NCI-H2081 (cell line): Measurements from ENCODE around the gene CACNB2.

Experiments used
- DNase-seq, 2 experiments: peaks; one replicate each; lab custom pipeline; 2025; lab: John Stamatoyannopoulos, UW

Gene CACNB2

DNA sequence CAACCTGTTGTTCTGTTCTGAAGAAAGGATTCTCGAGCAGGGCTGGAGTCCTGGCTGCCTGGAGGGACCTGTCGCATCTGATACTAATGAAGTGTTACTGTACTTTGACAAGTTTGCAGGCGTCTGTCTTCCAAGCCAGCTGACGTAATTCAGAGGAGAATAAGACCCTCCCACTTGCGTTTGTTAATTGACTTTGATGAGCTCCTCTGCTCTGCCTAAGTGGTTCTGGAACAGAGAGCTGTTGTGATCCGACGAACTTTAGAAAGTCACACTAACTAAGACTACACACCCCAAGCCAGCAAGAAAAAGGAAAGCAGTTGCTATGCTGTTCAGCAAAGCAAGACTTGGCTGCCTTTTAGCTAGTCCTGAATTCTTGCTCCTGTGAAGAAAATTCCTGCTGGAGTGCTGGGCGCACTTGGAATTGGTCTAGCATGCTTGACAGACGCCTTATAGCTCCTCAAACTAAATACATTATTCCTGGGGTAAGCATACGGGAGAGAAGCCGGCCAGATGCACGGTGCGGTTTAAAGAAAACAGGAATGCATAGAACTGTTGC is 200.3 kb downstream of the CACNB2 start:
- DNase-seq: no peak

DNA sequence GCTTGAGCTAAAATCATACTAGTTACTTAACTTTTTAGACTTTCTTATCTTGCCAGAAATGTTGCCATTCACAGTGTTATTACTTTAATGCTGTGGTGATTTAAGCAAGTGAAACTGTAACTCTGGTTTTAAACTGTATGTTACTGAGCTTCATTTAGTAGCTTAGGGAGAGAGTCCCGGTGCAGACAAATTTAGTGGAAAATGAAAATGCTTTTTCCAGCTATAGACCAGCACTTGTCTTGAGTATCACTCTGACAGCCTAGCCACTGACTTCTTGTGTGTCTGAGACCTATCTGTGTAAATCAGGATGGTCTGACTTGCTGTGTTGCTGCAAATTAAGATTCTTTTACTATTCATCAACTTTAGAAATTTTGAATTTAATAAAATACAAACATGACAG is 200.8 kb downstream of the CACNB2 start:
- no peak for DNase-seq

DNA sequence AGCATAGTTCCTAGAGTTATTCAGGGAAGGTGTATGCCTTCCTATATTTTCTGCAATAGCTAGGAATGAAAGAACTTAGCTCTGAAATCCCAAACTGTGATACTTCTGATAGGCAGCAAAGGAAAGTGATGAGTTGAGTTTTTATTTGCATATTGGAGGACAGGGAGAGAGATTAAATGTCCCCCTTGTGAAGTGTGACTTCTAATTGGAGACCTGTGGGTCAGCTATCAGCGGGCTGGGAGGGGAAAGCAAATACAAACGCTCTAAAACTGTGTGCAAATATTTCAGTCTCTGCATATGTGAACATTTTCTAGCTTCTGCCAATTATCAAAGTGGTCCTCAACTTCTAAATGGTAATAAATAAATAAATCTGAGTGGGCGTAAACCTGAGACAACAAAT is 203.3 kb downstream of the CACNB2 start:
- DNase-seq: no peak

DNA sequence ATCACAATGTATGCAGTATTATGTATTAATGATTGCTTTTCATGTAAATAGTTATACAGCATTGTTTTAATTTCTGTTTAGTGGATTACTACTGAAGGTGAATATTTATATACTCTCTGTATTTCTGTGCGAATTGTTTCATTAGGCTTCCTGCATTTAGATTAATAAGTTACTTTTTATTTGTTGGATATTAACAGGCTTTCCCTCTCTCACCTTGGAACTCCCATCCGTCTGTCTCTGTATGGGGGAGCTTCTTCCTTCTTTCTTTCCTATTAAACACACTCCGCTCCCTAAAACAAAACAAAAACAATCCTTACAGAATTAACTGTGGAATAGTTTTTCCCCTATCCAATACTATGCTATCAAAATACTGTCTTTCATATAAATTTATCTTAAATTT is 205.1 kb downstream of the CACNB2 start:
- DNase-seq: no peak

DNA sequence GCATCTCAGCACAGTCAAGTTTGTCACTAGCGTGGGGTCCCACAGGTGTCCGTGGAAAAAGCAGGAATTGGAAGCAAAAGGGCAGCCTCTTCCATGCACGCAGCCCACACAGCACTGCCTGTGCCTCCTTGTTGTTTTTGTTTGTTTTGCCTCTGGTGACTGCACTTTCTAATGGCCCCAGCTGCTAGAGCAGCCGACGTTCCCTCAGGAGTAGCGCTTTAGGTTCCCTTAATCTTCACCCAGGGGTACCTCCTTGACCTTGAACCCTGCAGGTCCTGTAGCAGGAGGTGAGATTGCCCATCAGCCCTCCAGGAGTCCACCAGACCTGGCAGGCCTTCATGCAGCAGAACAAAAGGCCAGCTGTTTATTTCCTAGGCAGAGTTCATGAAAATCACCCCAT is 210.1 kb downstream of the CACNB2 start:
- DNase-seq: peak; percentile 2 to 37

DNA sequence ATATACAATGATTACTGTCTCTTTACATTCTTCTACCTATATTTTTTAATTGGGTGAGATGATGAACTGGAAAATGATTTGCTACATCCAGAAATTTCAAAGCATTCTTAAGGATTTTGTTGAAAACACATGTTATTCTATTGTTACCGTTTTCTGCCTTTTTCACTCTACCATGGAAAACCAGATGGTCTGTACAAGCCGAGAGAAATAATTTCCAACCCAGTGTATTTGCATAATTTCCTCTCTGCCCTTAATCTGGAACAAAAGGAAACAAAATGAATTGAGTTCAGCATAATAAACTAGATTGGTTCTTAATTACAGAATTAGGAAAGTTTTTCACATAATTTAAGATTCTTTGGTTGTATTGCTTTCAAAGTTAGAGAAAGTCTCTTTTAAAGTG is 211.2 kb downstream of the CACNB2 start:
- no peak for DNase-seq

DNA sequence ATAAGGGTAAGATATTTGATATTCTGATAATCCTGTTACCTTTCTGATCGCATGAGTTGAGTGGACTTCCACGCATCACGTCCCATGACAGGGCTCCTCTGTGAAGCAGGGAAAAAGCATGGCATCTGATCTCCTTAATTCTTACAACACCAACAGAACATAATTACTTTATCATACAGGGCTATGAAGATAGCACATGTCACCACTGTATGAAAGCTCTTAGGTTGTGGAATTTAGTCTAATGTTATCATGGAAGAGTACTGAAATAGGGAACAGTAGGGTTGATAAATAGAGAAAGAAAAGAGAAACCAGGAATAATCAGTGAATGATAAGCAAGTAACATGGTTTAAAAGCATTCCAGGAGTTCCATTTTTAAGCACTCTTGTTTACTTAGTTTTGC is 212.0 kb downstream of the CACNB2 start:
- DNase-seq: no peak

DNA sequence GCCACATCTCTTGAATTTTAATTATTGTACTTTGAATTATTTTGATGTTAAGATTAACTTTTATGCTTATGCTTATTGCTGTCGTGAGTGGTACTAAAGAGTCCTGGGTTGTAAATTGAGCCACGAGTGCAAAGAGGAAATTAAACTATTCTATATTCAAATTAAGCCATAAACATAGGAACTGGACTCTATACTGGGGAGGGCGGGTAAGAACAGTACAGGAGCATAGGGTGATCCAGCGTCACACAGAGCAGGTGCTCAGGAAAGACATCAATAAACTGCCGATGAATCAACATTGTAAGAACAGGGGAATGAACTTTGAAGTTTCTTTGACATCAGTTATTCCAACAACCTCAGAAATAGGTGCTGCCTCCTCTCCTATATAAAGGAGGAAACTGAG is 219.6 kb downstream of the CACNB2 start:
- no peak for DNase-seq

DNA sequence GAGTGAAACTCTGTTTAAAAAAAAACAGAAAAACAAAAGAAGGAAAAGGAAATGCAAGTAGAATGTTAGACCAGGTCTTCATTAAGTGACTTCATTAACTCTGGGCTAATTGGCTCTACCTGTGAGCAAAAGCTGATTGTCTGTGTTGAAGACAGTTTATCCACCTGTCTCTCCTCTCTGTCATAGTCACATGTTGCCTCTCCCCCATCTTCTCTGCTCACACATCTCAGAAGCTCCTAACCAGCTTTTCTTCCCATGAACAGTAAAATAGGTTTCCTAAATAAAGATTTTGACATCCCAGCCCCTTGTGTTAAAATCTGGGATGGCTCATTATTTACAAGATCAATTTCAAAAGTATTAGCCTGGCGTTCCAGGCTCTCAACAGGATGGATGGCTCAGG is 222.7 kb downstream of the CACNB2 start:
- DNase-seq: no peak

DNA sequence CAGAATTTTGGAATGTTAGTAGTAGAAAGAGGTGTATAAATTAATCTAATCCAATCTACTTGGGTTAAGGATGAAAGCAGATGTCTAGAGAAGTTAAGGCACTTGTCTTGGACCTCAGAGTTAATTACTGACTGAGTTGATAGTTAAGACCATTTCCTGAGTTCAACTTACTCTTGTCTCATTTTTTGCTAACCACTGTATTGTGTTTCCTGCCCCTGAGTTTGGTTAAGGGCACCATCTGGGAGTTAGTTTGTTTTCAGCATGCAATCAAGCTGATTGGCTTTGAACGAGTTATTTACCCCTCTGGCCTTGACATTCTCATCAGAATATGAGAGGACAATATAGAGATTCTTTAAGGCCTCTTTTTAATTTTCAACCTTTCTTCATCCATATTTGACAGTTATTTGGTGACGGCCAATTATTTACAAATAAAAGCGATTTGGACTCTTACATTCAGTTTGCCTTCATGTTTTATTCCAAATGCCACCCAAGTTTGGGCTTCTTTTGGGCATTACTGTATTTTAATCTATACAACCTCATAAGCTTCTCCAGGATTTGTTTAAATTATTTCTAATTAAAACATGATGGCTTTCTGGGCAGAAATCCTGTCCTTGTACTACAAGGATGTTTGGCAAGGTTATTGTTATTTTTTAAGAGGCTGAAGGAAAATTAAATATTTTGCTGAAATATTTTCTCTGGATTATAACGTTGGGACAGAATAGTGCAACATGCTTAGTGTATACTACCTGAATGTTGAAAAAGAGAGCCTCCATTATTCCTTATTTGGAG is 225.0 kb downstream of the CACNB2 start:
- DNase-seq: no peak

DNA sequence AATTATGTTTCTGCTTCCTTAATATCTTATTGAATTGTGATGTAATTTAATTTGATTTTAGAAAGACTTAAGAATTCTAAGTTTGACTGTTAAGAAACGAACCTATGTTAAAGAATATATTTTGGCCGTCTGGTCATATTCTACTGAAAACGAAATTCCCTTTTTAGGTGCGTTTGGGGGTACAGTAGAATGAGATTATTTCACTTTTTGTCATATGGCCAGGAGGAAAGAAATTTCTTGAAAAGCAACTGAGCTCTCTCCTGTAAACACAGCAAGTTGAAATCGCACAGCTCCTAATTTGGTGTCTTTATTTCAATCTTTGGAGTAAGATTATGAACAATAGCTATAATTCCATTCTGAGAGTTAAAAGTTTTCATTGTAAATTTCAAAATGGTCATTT is 227.6 kb downstream of the CACNB2 start:
- DNase-seq: no peak

DNA sequence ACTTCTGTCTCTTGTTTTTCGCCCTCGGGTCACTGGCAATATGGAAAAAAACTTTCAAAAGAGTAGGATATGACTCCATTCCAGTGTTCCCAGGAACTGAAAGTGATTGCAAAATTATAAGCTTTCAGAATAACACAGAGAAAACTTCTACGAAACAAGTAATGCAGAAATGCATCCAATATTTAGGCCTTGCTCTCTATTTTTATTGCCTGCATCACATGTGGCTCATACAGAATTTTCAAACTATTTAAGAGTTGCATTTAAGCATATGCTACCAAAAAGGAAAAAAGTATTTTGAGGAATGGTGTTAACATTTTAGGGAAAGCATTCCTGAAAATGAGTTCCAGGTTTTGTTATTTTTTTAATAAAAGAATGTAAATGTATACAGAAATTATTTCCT is 228.0 kb downstream of the CACNB2 start:
- DNase-seq: no peak

DNA sequence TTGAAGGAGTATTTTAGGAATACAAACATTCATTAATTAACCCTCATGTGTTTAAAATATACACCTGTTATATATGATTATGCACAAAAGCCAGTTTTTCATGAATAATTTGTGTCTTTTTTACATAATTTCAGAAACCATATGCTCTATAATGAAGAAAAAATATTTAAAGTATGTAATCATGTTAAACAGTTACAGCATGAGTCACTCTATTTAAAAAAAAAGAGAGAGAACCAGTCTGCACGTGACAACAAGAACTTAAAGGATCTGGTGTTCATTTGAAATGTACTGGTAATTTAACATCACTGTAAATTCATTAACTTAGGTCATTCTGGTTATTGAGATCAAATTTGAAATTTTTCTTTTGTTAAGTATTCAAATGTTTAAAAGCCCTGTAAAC is 228.5 kb downstream of the CACNB2 start:
- no peak for DNase-seq

DNA sequence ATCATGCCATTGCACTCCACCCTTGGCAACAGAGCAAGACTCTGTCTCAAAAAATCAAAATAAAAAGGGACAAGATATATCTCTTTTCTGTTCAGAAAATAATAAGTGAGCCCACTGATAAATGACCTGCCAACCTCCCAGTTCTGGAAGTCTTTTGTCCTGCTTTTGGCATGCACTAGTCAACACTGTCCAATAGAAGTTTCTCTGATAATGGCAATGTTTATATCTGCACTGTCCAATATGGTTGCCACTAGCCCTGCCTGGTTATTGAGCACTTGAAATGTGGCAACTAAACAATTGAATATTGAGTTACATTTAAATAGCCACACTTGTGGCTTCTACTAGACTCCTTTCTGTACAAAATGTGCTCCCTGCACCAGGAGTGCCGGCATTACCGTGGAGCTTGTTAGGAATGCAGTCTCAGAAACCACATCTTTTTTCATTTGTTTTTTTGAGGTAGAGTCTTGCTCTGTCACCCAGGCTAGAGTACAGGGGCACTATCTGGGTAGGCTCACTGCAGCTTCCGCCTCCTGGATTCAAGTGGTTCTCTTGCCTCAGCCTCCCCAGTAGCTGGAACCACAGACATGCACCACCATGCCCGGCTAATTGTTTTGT is 229.7 kb downstream of the CACNB2 start:
- DNase-seq: no peak

DNA sequence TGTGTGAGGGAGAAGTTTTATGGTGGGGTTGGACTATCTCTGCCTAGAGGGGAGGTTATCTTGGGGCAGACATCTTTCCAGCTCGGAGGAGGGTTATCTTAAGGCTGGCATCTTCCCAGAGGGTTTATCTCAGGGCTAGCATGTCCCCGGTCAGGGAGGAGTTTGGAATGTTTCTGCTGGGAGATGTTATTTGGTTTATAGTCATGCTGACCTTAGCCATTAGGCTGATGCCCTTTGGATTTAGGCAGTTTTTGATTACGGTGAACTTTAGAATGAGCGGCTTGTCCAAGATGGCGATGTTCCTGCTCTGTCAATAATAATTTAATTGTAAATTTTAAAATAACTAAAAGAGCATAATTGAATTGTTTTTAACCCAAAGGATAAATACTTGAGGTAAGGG is 236.4 kb downstream of the CACNB2 start:
- DNase-seq: no peak

DNA sequence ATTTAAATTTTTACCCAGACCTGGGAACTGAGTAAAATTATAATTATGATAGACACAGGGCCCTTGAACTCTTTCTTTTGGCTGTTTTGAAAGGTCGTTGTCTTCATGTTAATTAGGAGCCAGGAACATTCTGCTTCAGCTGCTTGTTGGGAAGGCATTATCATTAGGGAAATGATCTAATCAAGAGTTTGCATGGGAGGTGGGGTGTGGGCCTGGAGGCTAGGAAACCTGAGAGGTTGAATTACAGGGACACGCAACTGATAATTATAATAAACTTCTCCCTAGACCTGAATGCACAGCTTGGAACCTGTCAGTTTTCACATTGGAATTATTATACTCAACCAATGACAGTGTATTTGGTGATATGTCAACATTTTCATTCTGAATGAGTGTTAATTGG is 237.7 kb downstream of the CACNB2 start:
- DNase-seq: peak; percentile 10 to 74

DNA sequence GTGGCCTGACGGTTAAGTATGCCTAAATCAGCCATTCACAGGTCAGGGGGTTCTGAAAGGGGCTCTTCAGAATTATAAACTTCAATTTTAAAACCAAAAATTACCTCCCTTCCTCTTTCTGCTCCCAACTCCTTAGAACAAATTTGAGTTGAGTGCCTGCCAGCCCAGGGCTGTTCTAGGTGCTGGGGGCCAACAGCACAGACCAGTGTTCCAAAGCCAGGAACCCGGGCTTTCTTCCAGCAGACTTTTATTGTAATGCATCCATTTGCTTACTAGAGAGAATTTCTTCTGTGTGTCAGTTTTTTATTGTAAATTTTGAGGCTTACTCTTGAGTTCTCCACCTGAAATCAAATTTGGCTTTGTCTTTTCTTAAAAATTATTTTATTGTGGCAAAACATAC is 238.5 kb downstream of the CACNB2 start:
- DNase-seq: peak in 1 of 2 experiments; percentile 1

DNA sequence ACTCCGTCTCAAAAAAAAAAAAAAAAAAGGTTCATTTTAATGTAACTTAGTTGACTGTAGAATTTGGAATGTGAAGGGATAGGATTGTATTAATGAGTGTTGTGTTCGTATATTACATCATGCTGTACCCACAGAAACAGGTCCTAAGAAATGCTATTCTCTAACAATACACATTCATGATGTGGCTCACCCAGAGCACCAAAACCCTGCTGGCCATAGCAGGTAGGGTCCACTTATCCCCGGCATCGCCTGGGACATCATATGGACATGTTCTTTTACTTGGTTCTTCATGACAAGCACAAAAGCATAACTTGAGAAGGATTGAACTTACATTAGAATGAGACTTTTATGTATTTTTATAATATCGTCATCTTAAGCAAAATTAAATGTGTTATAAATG is 241.5 kb downstream of the CACNB2 start:
- DNase-seq: no peak

DNA sequence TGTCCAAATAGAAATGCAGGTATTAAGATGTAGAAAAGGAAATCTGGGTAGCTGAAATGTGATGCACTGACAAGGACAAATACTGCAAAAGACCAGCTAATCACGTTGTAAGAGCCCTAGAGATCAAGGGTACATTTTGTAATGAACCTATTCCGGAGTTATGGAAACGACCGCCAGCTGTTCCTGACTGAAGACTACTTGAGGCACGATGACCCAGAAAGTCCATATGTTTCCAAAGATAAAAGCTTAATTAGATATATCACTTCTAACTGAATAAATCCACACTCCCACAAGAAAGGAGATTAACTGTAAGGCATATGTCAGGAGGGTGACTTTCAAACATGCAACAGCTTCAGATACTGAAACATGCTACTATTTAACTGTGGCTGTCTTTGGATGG is 257.7 kb downstream of the CACNB2 start:
- no peak for DNase-seq

DNA sequence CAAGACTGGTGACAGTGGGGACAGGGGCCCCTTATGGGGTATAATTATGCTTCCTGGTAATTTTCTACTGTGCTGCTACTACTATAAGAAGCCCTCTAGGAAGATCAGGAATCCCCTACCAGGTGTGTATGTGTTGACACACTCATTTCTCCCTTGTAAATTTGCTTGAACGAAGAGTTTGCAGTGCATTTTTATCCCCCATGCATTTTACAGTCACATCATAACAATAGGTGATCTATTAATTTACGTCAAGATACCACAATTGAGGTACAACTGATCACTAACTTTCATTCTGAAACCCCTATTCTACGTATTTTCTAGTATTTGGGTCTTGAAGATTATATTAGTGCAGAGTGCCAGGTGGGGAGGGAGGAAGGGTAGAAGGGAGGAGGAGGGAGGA is 258.9 kb downstream of the CACNB2 start:
- no peak for DNase-seq

DNA sequence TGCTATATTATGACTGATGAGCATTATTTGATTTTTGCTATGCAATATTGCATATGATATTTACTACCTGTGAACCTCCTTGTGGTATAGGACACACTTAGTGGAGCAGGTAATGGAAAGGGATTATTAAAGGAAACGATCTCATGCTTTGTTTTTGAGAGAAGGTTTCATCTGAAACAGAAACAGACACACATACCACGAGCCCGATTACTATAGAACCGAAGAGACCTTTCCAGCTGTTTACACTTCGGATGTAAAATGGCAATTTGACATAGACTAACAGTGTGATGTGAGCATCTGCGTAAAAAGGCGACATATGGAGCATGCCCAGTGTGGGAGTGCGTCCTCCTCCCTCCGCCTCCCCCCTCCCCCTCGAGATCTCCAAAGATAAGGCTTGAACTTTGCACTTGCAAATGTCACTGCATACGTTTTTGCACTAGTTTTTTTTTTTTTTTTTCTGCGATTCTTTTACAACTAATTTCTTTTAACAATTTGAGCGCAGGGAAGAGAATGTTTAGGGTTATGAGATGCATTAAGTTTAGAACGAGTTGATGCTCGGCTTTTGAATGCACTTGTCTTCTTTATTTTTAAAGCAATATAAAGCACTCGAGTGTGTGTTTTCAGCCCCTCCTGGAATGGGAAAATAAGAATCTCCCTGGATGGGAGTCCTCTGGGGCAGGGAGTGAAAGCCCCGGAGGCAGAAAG is 260.1 kb downstream of the CACNB2 start:
- peak; percentile 42 to 74 for DNase-seq

DNA sequence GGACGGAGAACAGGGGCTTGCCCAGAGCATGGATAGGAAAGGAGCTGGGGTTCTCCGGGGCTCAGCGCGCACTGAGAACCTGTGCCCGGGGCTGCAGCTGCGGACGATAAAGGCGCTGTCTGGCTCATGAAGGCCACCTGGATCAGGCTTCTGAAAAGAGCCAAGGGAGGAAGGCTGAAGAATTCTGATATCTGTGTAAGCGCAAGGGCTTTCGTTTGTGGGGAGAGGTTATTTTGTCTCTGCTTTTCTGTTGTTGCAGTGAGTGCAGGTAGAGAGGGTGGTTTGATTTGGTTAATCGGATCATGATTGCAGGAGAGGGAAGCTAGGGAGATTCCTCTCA is 260.7 kb downstream of the CACNB2 start:
- peak in 1 of 2 experiments; percentile 9 for DNase-seq
